WTC11 (cell line): ENCODE measurements around the gene DIDO1. TPM values are rescaled to one million over a fixed set of nuclear protein-coding genes. Genes with fewer than 3 reads are reported as not detected.
A peak's percentile ranks its signal among the peaks of the same experiment; 100 is the strongest.

ENCODE experiments used
- ATAC-seq: fragments of 200-7000 bp; cut with Tn5 transposase; 2 replicates; pipeline ENCODE4 v1.10.0; 2021; ENCODE audit warnings: mild to moderate bottlenecking, moderate library complexity
- CTCF ChIA-PET: fragments of 300-600 bp; sonication (Branson Sonifier 250); formaldehyde crosslinking; loops from one replicate; lab custom pipeline; 2021; ENCODE audit warnings: antibody characterized with exemption; lab: Charles Lee
- POLR2A ChIA-PET: fragments of 350-600 bp; sonication (Branson Sonifier 250); formaldehyde crosslinking; loops from one replicate; lab custom pipeline; 2021; ENCODE audit warnings: antibody characterized with exemption; lab: Charles Lee
- DNase-seq: peaks from one replicate; pipeline ENCODE4 v3.0.0; 2021; ENCODE audit warnings: low spot score
- H3K27ac Mint-ChIP-seq: 2 replicates; pipeline ENCODE4 v1.8.0; 2021; ENCODE audit warnings: mixed read lengths
- H3K27me3 Mint-ChIP-seq: 2 replicates; pipeline ENCODE4 v1.8.0; 2021; ENCODE audit warnings: low read depth, mild to moderate bottlenecking, moderate library complexity, mixed read lengths
- H3K36me3 Mint-ChIP-seq: 2 replicates; pipeline ENCODE4 v1.8.0; 2021; ENCODE audit warnings: mixed read lengths
- H3K4me1 Mint-ChIP-seq: 2 replicates; pipeline ENCODE4 v1.8.0; 2022; ENCODE audit warnings: mixed read lengths
- H3K4me3 Mint-ChIP-seq: 2 replicates; pipeline ENCODE4 v1.8.0; 2021; ENCODE audit warnings: mild to moderate bottlenecking, moderate library complexity, mixed read lengths
- H3K9me3 Mint-ChIP-seq: 2 replicates; pipeline ENCODE4 v1.8.0; 2021; ENCODE audit warnings: mixed read lengths
- CBFB ChIP-seq: sonication (generic); formaldehyde crosslinking; IDR thresholded peaks from 2 replicates; pipeline ENCODE4 v1.8.1; 2022; ENCODE audit warnings: mild to moderate bottlenecking, low read depth, missing genetic modification reagents
- ESRRA ChIP-seq: sonication (generic); formaldehyde crosslinking; IDR thresholded peaks from 2 replicates; pipeline ENCODE4 v1.8.1; 2022; ENCODE audit warnings: mild to moderate bottlenecking, missing genetic modification reagents, borderline replicate concordance
- GABPB1 ChIP-seq: sonication (generic); formaldehyde crosslinking; IDR thresholded peaks from 2 replicates; pipeline ENCODE4 v1.8.1; 2023; ENCODE audit warnings: mild to moderate bottlenecking, missing genetic modification reagents
- HMGA2 ChIP-seq: fragments of 250-450 bp; sonication (Bioruptor Pico); IDR thresholded peaks from 2 replicates; pipeline ENCODE4 v1.4.0; 2021; ENCODE audit warnings: mild to moderate bottlenecking, moderate library complexity
- KAT7 ChIP-seq: sonication (generic); formaldehyde crosslinking; IDR thresholded peaks from 2 replicates; pipeline ENCODE4 v1.8.1; 2023; ENCODE audit warnings: missing genetic modification reagents, mild to moderate bottlenecking, borderline replicate concordance
- NFATC4 ChIP-seq: fragments of 250-450 bp; sonication (Bioruptor Pico); IDR thresholded peaks from 2 replicates; pipeline ENCODE4 v1.9.0; 2021; ENCODE audit warnings: mild to moderate bottlenecking
- NFE2L1 ChIP-seq: sonication (generic); formaldehyde crosslinking; IDR thresholded peaks from 2 replicates; pipeline ENCODE4 v1.8.1; 2023; ENCODE audit warnings: missing genetic modification reagents
- NR2C2 ChIP-seq: sonication (generic); formaldehyde crosslinking; IDR thresholded peaks from 2 replicates; pipeline ENCODE4 v1.8.0; 2022; ENCODE audit warnings: mild to moderate bottlenecking, missing genetic modification reagents
- NR3C1 ChIP-seq: sonication (generic); formaldehyde crosslinking; conservative IDR thresholded peaks from 2 replicates; pipeline ENCODE4 v1.8.1; 2023; ENCODE audit warnings: low read depth, mild to moderate bottlenecking, missing genetic modification reagents
- PRRX2 ChIP-seq: fragments of 250-450 bp; sonication (Bioruptor Pico); IDR thresholded peaks from 2 replicates; pipeline ENCODE4 v1.8.0; 2021; ENCODE audit warnings: mild to moderate bottlenecking
- RORB ChIP-seq: fragments of 250-450 bp; sonication (Bioruptor Pico); IDR thresholded peaks from 2 replicates; pipeline ENCODE4 v1.9.0; 2021; ENCODE audit warnings: mild to moderate bottlenecking
- ZNF121 ChIP-seq: sonication (generic); formaldehyde crosslinking; IDR thresholded peaks from 2 replicates; pipeline ENCODE4 v1.8.0; 2023; ENCODE audit warnings: missing genetic modification reagents
- ZNF317 ChIP-seq: sonication (generic); formaldehyde crosslinking; IDR thresholded peaks from 2 replicates; pipeline ENCODE4 v1.8.1; 2023; ENCODE audit warnings: low read depth, mild to moderate bottlenecking, moderate library complexity, missing genetic modification reagents, borderline replicate concordance
- ZNF416 ChIP-seq: fragments of 250-450 bp; sonication (Bioruptor Pico); IDR thresholded peaks from 2 replicates; pipeline ENCODE4 v1.9.0; 2021; ENCODE audit warnings: mild to moderate bottlenecking, inconsistent platforms
- ZNF671 ChIP-seq: fragments of 250-450 bp; sonication (Bioruptor Pico); IDR thresholded peaks from 2 replicates; pipeline ENCODE4 v1.8.0; 2021; ENCODE audit warnings: mild to moderate bottlenecking
- total RNA-seq: library from RNA; stranded (reverse); gene quantifications from 3 replicates; pipeline ENCODE4 v1.2.3, GENCODE V29; 2021
- TF ChIP-seq, protein P1 (sequence below): sonication (generic); formaldehyde crosslinking; IDR thresholded peaks from 2 replicates; pipeline ENCODE4 v1.8.1; 2023; ENCODE audit warnings: mild to moderate bottlenecking, missing genetic modification reagents, moderate library complexity
- TF ChIP-seq, protein P2 (sequence below): sonication (generic); formaldehyde crosslinking; IDR thresholded peaks from 2 replicates; pipeline ENCODE4 v1.8.1; 2023; ENCODE audit warnings: mild to moderate bottlenecking, missing genetic modification reagents
- TF ChIP-seq, protein P3 (sequence below): fragments of 250-450 bp; sonication (Bioruptor Pico); conservative IDR thresholded peaks from 2 replicates; pipeline ENCODE4 v1.9.0; 2021; ENCODE audit warnings: mild to moderate bottlenecking
- TF ChIP-seq, protein P4 (sequence below): sonication (generic); formaldehyde crosslinking; IDR thresholded peaks from 2 replicates; pipeline ENCODE4 v1.8.0; 2022; ENCODE audit warnings: missing genetic modification reagents
- TF ChIP-seq, protein P5 (sequence below): fragments of 200-600 bp; IDR thresholded peaks from 2 replicates; pipeline ENCODE4 v1.8.0; 2022; ENCODE audit warnings: antibody characterized with exemption

DIDO1 gene
- total RNA-seq, 1 experiment from 2014 or later, result 87.3 TPM

DNA sequence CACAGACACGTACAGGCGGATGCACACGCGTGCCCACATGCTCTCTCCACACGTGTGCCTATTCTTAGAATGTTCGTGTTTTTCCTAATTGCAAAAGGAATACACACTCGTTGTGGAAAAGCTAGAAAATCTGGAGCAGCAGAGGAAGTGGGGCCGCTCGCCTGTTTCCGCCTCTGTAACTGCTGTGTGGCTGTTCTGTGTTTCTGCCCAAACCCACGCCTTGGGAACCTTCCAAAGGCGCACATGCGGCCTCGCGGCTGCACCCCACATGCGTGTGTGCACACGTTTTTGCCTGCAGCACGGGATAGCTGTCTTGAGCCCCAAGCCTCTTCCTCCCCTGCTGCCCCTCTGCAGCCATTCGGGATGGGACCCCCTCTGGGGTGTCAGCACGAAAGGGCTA, 38.4 kb upstream of the DIDO1 start:
- POLR2A ChIA-PET, result no interaction called here
- no peak for TF ChIP-seq NR3C1
- TF ChIP-seq GABPB1, result no peak
- TF ChIP-seq PRRX2 (CRISPR knock-in tag), result no peak
- TF ChIP-seq NFE2L1, result no peak
- TF ChIP-seq NR2C2 (CRISPR knock-in tag), result no peak
- TF ChIP-seq KAT7 (CRISPR knock-in tag), result no peak
- TF ChIP-seq ESRRA (CRISPR knock-in tag), result no peak
- TF ChIP-seq RORB (CRISPR knock-in tag), result no peak
- TF ChIP-seq ZNF317, result no peak
- CTCF ChIA-PET, result interaction anchor here (1.3 to 2.4 kb wide), 4 partner anchors 8 to 64 kb away, joined by 3 to 8 read pairs (median 6); no protein-coding TSS in a partner anchor

DNA sequence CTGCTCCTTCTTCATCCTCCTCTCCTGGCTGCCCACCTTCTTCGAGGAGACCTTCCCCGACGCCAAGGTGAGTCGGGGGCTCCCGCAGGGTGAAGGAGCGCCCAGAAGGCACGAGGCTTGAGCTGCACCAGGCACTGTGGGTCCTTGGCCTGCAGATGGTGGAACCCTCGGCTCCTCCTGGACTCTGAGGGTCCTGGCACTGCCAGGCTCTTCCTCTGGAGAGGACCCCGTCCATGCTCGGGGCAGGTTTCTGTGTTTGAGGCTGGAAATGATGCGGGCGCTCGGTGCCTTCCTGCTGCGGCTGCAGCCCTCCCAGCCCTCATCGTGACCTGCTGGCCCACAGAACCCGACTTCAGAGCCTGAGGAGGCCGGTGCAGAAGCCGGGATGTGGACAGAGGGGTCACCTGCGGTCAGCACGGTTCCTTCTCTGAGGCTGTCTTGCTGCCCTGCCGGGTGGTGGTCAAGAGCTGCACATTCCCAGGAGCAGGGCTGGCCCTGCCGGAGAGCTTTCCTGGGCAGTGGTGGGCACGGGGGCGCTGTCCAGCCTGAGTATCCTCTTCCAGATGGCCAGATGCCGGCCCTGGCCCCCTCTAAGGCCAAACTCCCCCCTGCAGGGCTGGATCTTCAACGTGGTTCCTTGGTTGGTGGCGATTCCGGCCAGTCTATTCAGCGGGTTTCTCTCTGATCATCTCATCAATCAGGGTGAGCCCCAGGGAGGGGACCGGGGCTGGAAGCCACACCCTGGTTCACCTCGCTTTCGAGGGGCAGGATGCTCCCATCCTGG, 37.5 kb upstream of the DIDO1 start:
- H3K36me3 Mint-ChIP-seq, result peaks cover 3% of the 10 kb centered on the region; the same call in 1 of the 2 replicates
- DNase-seq, result no peak
- ChIA-PET CTCF (interaction anchor here (1.3 to 2.4 kb wide), 4 partner anchors 9 to 63 kb away, joined by 3 to 8 read pairs (median 6); no protein-coding TSS in a partner anchor), POLR2A (no interaction called here)
- TF ChIP-seq, protein P1, sequence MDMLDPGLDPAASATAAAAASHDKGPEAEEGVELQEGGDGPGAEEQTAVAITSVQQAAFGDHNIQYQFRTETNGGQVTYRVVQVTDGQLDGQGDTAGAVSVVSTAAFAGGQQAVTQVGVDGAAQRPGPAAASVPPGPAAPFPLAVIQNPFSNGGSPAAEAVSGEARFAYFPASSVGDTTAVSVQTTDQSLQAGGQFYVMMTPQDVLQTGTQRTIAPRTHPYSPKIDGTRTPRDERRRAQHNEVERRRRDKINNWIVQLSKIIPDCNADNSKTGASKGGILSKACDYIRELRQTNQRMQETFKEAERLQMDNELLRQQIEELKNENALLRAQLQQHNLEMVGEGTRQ, result no peak
- TF ChIP-seq, protein P2, sequence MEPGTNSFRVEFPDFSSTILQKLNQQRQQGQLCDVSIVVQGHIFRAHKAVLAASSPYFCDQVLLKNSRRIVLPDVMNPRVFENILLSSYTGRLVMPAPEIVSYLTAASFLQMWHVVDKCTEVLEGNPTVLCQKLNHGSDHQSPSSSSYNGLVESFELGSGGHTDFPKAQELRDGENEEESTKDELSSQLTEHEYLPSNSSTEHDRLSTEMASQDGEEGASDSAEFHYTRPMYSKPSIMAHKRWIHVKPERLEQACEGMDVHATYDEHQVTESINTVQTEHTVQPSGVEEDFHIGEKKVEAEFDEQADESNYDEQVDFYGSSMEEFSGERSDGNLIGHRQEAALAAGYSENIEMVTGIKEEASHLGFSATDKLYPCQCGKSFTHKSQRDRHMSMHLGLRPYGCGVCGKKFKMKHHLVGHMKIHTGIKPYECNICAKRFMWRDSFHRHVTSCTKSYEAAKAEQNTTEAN, result no peak
- TF ChIP-seq CBFB, result no peak
- no peak for TF ChIP-seq ZNF416 (CRISPR knock-in tag)
- TF ChIP-seq, protein P3, sequence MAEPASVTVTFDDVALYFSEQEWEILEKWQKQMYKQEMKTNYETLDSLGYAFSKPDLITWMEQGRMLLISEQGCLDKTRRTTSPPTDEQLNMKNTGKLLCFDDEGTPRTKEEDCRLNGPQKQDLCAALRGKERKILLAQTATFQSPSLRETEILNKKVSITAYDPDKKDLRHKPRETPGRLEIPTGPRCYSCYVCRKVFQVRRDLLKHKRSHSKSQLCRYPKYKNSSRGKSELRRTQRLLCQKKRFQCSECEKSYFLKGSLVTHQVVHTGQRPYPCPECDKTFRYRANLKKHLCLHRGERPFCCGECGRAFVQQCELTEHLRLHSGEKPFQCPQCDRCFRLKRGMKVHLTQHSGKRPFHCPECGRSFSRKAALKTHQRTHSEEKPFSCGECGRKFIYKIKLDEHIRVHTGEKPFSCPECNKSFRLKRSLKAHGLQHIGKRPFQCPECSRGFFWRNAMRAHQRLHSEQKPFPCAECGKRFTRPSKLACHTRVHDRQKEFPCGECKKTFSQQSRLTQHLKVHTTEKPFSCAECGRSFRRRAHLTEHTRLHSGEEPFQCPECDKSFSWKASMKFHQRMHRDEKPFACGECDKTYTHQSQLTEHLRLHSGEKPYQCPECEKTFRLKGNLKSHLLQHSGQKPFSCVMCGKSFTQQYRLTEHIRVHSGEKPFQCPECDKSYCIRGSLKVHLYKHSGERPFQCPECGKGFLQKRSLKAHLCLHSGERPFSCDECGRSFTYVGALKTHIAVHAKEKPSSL, result no peak
- TF ChIP-seq, protein P4, sequence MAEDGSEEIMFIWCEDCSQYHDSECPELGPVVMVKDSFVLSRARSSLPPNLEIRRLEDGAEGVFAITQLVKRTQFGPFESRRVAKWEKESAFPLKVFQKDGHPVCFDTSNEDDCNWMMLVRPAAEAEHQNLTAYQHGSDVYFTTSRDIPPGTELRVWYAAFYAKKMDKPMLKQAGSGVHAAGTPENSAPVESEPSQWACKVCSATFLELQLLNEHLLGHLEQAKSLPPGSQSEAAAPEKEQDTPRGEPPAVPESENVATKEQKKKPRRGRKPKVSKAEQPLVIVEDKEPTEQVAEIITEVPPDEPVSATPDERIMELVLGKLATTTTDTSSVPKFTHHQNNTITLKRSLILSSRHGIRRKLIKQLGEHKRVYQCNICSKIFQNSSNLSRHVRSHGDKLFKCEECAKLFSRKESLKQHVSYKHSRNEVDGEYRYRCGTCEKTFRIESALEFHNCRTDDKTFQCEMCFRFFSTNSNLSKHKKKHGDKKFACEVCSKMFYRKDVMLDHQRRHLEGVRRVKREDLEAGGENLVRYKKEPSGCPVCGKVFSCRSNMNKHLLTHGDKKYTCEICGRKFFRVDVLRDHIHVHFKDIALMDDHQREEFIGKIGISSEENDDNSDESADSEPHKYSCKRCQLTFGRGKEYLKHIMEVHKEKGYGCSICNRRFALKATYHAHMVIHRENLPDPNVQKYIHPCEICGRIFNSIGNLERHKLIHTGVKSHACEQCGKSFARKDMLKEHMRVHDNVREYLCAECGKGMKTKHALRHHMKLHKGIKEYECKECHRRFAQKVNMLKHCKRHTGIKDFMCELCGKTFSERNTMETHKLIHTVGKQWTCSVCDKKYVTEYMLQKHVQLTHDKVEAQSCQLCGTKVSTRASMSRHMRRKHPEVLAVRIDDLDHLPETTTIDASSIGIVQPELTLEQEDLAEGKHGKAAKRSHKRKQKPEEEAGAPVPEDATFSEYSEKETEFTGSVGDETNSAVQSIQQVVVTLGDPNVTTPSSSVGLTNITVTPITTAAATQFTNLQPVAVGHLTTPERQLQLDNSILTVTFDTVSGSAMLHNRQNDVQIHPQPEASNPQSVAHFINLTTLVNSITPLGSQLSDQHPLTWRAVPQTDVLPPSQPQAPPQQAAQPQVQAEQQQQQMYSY (CRISPR knock-in tag), result no peak
- TF ChIP-seq, protein P5, sequence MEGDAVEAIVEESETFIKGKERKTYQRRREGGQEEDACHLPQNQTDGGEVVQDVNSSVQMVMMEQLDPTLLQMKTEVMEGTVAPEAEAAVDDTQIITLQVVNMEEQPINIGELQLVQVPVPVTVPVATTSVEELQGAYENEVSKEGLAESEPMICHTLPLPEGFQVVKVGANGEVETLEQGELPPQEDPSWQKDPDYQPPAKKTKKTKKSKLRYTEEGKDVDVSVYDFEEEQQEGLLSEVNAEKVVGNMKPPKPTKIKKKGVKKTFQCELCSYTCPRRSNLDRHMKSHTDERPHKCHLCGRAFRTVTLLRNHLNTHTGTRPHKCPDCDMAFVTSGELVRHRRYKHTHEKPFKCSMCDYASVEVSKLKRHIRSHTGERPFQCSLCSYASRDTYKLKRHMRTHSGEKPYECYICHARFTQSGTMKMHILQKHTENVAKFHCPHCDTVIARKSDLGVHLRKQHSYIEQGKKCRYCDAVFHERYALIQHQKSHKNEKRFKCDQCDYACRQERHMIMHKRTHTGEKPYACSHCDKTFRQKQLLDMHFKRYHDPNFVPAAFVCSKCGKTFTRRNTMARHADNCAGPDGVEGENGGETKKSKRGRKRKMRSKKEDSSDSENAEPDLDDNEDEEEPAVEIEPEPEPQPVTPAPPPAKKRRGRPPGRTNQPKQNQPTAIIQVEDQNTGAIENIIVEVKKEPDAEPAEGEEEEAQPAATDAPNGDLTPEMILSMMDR, result no peak
- TF ChIP-seq HMGA2 (CRISPR knock-in tag), result no peak
- TF ChIP-seq ZNF121 (CRISPR knock-in tag), result no peak
- TF ChIP-seq NFATC4 (CRISPR knock-in tag), result no peak
- no peak for TF ChIP-seq ZNF317
- TF ChIP-seq ZNF671, result no peak
- no peak for TF ChIP-seq GABPB1
- TF ChIP-seq, all 79 proteins: peak for 0
- H3K9me3 Mint-ChIP-seq, result no peaks in the 10 kb centered on the region
- H3K27me3 Mint-ChIP-seq, result no peaks in the 10 kb centered on the region
- ATAC-seq, result no peak
- no peaks in the 10 kb centered on the region for H3K4me1 Mint-ChIP-seq
- H3K27ac Mint-ChIP-seq, result no peak overlapping the region
- H3K4me3 Mint-ChIP-seq, result no peak overlapping the region

More for the DNA sequence above, 38.4 kb upstream of the DIDO1 start:
- H3K36me3 Mint-ChIP-seq, result peaks cover 3% of the 10 kb centered on the region; the same call in 1 of the 2 replicates
- no peak for DNase-seq
- H3K4me3 Mint-ChIP-seq, result no peak overlapping the region
- no peaks in the 10 kb centered on the region for H3K27me3 Mint-ChIP-seq
- H3K27ac Mint-ChIP-seq, result peak overlapping the region; percentile 29; the same call in 1 of the 2 replicates
- no peak for ATAC-seq
- H3K4me1 Mint-ChIP-seq, result peaks cover 3% of the 10 kb centered on the region; the same call in 1 of the 2 replicates
- H3K9me3 Mint-ChIP-seq, result no peaks in the 10 kb centered on the region
